IPS DF 19.7 (cell line): ENCODE data around the gene GARS1.
"Not testable (repeated sequence)": the region's sequence is repeated elsewhere in the genome, so short reads cannot be mapped to it uniquely, and the experiment has no call there.

Experiments used
- DNase-seq: peaks from one replicate; pipeline ENCODE4 v3.0.0-alpha.2; 2013; ENCODE audit warnings: low read depth, low spot score

GARS1 gene, protein sequence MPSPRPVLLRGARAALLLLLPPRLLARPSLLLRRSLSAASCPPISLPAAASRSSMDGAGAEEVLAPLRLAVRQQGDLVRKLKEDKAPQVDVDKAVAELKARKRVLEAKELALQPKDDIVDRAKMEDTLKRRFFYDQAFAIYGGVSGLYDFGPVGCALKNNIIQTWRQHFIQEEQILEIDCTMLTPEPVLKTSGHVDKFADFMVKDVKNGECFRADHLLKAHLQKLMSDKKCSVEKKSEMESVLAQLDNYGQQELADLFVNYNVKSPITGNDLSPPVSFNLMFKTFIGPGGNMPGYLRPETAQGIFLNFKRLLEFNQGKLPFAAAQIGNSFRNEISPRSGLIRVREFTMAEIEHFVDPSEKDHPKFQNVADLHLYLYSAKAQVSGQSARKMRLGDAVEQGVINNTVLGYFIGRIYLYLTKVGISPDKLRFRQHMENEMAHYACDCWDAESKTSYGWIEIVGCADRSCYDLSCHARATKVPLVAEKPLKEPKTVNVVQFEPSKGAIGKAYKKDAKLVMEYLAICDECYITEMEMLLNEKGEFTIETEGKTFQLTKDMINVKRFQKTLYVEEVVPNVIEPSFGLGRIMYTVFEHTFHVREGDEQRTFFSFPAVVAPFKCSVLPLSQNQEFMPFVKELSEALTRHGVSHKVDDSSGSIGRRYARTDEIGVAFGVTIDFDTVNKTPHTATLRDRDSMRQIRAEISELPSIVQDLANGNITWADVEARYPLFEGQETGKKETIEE

DNA sequence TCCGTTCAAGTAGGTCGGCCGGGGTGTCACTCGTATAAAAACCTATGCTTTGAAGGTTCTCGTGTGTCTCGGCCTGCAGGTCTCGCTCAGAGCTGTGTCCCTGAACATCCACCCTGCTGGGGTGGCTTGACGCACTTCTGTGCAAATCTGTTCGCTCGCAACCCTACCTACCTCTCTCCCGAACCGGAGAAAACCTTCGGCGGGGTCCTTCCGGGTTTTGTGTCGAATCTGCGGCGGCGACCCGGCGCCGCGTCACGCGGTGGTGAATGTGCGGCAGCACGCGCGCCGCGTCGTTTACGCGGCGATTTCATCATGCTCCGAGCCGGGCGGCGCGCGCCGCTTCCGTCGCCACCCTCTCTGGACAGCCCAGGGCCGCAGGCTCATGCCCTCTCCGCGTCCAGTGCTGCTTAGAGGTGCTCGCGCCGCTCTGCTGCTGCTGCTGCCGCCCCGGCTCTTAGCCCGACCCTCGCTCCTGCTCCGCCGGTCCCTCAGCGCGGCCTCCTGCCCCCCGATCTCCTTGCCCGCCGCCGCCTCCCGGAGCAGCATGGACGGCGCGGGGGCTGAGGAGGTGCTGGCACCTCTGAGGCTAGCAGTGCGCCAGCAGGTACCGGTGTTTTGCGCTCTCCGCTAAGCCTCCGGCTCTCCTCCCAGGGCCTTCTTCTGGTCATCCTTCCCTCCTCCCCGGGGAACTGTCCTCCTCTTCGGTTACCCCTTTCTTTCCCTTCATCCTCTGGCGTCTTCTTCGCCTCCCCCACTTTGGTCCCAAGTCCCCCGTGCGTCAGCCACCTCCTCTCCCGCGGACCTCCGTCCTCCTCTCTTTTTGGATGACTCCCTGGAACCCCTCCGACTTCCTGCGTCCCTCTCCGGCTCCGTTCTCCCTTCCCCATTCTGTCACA is at the start of gene GARS1:
Gene GARS1, plus strand, starts transcription at position 339 of the 896 bp plus-strand sequence. Its CDS starts 44 bp downstream, at position 383.
- DNase-seq, result peak; percentile 57

DNA sequence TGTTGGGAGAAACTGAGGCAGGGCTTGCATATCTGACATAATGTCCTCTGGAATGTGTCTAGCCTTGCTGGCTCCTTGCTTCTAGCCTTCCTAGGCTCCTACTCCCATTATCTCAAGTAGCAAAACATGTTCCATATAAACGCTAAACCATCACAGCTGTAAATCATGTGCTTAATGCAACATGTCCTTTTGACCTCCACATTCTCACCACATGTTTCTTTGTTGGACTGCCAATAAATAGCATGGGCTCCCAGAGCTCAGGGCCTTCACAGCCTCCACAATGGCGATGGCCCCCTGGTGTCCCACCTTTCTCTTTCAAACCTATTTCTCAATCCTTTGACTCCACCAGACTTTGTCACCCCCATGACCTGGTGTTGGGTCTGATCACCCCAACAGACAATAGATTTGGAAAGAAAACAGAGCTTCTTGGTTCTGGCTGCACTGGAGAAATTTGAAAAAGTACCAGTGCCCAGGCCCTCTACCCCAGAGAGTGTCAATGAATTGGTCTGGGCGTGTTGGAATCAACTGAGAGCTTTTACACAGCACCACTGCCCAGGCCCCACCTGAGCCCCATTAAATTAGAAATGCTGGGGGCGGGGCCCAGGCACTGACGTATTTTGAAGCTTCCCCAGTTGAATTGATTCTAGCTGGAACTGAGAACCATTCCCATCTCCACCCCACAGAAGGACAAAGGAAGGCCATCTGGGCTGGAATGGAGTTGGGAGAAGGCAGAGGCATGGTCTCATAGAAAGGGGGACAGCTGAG is 48.7 kb upstream of the GARS1 start:
- no peak for DNase-seq

DNA sequence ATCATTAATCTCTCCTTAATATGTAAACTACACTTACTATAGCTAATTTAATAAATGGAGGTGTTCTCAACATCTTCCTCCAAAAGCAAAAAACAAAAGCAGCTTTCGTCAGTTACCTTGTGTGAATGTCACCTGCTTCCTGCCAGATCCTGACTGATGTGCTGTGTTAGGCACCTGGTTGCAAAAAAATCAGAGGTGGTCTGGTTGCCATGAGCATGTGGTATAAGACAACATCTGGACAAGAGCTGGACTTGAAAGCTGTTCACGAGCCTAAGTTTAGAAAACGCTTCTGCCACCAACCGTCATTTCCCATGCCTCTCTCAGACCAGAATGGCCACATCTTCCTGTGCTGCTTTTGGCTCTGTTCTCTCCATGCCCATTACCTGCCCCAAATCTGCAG is 48.1 kb upstream of the GARS1 start:
- DNase-seq, result no peak

DNA sequence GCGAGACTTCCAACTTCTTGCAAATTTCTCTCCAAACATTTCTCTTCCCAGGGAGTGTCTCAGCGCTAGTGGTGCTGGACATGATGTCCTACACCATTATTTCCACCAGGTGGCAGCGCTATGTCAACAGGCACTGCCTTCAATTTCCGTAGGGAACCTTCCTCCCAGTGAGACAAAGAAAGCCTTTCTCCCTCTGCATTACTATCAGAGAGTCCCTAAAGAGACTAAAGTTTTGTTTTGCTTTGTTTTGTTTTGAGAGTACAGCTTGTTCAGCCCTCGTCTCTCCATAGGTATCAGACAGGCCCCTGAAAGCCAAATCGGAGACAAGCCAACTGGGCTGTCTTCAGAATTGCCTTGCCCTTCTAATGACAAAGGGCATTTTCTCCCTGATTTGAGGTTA is 45.8 kb upstream of the GARS1 start:
- peak; percentile 70 for DNase-seq

DNA sequence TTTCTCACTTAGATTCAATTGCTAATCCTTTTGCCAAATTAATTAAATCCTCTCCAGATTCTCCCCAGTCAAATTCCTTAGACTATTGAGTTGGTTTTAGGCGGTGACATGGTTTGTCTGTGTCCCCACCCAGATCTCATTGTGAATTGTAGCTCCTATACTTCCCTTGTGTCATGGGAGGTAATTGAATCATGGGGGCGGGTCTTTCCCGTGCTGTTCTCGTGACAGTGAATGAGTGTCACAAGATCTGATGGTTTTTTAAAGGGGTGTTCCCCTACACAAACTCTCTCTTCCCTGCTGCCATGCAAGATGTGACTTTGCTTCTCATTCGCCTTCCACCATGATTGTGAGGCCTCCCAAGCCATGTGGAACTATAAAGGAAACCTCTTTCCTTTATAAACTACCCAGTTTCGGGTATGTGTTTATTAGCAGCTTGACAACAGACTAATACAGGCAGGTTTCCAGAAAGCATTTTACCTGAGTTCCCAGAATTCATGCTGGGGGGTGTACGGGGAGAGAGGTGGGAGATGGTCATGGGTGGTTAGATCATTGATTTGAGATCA is 44.7 kb upstream of the GARS1 start:
- no peak for DNase-seq

DNA sequence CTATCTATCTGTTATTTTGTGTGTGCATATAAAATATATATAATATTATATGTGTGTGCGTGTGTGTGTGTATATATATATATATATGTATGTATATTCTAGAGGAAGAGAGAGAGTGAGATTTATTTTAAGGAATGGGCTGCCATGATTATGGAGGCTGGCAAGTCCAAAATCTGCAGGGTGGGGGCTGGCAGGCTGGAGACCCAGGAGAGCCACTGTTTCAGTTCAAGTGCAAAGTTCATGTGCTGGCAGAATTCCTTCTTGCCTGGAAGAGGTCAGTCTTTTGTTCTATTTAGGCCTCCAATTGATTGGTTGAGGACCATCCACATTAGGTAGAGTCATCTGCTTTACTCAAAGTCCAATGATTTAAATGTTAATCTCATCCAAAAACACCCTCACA is 42.3 kb upstream of the GARS1 start:
- no peak for DNase-seq

DNA sequence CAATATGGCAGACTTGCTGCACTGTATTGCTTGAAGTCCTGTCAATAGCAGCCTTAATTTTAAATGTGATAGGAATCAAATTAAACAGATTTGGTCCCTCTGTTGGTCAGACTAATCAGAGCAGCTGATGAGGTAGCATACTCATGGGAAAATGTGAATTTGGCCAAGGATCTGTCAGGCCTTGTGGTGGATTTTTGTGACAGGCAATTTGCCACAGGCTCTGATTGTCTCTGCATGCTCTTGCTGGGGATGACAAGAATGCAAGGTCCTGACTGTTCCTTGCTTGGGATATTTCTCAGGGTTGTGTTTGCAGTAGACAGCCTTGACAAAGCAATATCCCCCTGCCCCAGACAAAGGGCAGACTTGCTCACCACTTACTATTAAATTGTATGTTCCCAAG is 41.5 kb upstream of the GARS1 start:
- DNase-seq, result no peak

DNA sequence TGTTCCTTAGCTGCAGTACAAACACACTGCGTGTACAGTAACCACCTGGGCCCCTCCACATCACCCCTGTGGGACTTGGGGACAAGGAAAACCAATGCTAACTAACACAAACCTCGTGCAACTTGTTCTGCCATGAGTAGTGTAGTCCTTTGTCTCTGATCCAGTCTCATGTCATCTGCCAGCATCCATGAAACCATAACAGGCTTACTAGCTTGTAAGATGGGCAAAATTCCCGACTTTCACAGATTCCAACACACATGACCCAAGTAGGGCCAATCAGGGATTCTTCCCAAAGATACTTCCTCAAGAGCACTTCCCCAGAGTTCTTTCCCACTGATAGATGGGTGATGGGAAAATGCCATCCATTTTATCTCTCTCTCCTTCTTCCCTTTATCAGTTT is 41.1 kb upstream of the GARS1 start:
- DNase-seq, result no peak

DNA sequence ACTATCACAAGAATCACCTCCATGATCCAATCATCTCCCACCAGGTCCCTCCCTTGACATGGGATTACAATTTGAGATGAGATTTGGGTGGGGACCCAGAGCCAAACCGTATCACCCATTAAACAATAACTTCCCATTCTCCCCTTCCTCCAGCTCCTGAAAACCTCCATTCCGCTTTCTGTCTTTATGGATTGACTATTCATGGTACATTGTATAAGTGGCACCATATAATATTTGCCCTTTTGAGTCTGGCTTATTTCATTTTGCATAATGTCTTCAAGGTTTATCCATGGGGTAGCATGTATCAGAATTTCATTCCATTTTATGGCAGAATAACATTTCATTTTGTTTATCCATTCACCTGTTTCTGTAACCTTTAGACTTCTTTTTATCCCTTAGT is 39.2 kb upstream of the GARS1 start:
- DNase-seq, result no peak

DNA sequence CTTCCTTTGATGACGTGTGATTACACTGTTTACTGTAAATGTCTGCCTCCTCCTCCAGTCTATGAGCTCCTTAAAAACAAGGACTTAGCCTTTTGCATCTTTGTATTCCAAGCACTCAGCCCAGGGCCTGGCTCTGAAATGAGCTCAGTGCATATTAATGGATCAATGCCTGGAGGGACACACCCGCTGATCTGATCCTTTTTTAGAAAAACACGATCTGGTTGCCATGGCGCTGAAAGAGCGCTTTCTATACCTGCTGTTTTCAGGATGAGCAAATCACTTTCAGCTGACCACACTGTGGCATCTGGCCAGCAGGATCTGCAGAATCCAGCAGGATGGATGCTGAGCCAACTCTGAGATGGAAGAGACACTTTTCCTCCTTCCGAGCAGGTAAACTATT is 37.8 kb upstream of the GARS1 start:
- no peak for DNase-seq

DNA sequence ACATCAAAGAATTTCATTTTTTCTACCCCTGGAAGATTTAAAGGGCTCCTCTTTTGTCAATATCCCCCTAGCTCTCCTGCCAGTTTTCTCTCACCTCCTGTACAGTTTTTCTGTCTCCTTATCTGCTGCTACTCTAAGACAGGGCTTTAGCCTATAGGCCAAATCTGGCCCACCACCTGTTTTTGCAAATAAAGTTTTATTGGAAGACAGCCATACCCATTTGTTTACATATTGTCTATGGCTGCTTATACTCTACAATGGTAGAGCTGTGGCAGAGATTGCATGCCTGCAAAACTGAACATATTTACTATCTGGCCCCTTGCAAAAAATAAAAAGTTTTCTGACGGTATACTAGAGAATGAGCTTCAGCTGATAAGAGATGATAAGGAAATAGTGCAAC is 37.4 kb upstream of the GARS1 start:
- no peak for DNase-seq

DNA sequence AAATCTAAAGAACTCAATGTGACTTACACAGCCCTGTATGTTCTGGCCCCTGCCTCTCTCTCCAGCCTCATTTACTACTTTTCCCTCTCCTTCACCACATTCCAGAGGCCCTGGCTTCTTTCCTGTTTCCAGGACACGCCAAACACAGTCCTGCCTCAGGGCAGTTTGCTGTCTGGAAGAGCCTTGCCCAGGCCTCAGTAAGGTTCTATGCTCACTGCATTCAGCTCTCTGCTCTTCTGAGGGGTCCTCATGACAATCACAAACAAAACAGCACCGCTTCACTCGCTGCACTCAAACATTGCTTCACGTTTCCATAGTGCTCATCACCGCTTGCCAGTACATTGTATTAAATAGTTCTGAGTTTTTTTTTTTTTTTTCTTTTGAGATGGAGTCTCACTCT is 35.1 kb upstream of the GARS1 start:
- DNase-seq, result no peak

DNA sequence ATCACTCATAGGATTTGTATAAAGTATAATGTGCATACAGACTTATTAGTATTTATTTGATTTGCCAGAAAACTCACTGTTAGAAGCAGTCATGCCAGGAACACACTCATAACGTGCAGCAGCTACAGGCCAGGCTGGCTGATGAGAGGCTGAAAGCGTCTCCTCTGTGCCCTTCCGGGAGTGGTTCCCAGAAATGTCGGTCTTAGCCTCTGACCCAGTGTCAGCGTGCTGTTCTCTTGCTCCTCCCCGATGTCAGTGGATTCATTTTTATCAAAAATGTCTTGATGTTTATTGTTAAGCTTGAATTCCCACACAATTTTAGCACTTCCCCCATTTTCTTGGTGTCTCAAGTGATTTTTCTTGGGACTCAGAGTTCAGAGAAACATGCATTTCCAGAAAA is 33.3 kb upstream of the GARS1 start:
- no peak for DNase-seq

DNA sequence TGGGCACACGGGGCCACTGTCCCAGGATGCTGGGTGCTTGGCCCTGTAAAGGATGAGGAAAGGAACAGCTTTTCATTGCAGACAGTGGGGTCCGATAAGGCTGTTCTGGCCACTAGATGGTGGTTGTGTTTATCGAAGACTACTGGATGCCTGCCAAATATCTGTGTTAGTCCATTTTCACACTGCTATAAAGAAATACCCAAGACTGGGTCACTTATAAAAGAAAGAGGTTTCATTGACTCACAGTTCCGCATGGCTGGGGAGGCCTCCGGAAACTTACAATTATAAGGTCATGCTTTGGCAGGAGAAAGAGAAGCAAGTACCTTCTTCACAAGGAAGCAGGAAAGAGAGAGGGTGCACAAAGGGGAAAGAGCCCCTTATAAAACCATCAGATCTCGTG is 32.2 kb upstream of the GARS1 start:
- DNase-seq, result no peak

DNA sequence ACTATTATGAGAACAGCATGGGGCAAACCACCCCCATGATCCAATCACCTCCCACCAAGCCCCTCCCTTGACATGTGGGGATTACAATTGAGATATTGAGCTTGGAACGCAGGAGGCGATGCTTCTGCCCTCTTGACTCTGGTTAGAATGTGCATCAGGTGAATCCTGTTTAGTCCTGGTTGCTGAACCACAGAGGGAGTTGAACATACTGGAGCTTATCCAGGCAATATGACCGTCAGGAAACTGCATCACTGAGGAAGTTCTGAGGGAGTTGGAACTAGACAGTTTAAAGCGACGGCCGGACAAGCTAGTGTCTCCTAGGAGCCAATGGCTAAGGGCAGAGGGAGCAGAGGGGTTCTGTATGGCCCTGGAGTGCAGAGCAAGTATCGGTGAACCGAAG is 31.8 kb upstream of the GARS1 start:
- no peak for DNase-seq

DNA sequence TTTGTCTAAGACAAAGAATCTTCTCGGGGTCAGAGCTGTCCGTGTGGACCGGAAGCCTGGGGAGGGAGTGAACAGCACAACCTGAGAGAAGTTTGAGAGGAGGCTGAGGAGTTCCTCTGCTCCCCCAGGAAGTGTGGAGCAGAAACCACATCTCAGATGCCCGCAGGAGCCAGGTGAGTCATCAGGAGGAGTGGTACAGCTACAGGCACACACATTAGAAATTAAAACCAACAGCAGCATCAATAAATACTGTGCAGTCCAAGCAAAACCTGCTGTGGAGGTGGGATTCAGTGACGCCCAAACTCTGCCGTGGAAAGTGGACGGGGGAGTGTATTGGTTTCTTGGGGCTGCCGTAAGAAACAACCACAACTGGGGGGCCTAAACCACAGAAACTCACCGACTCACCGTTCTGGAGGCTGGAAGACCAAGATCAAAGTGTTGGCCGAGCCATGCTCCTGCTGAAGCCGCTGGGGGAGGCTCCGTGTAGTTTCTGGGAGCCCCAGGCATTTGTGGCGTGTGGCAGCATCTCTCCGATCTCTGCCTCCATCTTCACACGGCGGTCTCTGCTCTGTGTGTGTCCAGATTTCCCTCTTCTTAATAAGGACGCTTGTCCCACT is 31.2 kb upstream of the GARS1 start:
- DNase-seq, result no peak

DNA sequence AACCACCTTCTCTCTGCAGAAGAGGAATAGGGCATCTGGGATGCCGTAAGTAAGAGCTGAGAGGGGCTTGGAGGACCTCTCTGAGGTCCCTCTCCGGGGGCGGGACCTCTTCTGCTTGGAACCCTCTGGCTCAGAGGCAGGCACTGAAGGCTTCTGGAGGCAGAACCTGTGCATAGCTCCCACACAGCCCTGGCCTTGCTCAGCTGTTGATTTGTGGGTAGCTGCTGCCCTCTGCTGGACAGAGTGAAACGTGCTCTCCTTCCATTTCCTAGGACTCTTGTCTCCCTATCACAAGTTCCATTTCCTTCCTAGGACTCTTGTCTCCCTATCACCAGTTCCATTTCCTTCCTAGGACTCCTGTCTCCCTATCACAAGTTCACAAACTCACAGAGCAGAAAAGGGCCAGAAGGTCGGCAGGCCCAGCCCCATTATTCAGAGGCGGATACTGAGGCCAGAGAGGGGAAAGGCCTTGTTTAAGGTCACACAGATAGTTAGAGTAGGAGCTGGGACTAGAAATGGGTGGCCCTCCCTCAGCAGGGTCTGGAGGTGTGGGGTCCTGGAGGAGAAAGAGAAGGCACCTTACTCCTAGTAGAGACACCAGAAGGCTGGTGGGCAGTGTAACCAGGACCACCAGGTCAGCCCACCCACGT is 30.3 kb upstream of the GARS1 start:
- DNase-seq, result peak; percentile 69

DNA sequence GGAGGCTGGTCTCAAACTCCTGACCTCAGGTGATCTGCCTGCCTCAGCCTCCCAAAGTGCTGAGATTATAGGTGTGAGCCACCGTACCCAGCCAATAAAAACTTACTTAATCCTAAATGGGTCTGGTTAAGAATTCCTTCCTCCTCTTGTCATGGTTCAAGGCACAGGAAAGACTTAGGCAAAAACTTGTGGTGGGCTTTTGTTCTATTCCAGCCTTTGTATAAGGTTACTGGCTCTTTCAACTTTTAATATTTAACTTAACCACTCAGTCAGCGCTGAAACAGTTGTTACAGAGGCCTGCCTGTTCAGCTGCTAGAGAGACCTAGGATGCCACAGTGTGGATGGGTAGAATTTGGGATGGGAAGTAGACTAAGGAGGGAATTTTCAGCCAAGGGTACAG is 28.1 kb upstream of the GARS1 start:
- DNase-seq, result no peak

DNA sequence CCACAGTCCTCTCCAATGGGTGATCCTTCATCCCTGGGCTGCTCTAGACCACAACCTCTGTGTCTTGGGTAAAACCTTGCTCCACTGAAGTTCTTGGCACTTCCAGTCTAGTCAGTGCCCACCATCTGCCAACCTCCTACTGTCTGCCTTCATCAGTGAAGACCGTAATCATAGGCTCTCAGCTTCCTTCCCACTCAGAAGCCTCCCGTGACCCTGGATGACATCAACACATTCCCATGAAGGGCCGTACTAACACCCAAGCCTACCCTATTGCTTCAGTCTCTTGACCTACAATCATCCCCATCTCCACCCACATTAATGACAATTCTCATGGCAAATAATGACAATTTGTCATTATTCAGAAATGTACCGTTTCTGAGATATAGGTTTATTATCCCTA is 27.6 kb upstream of the GARS1 start:
- no peak for DNase-seq

DNA sequence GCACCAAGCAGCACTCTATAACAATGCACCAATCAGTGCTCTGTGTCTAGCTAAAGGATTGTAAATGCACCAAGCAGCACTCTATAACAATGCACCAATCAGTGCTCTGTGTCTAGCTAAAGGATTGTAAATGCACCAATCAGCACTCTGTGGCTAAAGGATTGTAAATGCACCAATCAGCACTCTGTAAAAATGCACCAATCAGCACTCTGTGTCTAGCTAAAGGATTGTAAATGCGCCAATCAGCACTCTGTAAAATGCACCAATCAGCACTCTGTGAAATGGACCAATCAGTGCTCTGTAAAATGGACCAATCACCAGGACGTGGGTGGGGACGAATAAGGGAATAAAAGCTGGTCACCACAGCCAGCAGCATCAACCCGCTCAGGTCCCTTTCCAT is 24.4 kb upstream of the GARS1 start:
- DNase-seq, result not testable (repeated sequence)
